ENCODE data around the gene ZNRF4.
A peak's percentile ranks its signal among the peaks of the same experiment; 100 is the strongest.
"Not testable (repeated sequence)": the region's sequence is repeated elsewhere in the genome, so short reads cannot be mapped to it uniquely, and the experiment has no call there.

ZNRF4 gene

DNA sequence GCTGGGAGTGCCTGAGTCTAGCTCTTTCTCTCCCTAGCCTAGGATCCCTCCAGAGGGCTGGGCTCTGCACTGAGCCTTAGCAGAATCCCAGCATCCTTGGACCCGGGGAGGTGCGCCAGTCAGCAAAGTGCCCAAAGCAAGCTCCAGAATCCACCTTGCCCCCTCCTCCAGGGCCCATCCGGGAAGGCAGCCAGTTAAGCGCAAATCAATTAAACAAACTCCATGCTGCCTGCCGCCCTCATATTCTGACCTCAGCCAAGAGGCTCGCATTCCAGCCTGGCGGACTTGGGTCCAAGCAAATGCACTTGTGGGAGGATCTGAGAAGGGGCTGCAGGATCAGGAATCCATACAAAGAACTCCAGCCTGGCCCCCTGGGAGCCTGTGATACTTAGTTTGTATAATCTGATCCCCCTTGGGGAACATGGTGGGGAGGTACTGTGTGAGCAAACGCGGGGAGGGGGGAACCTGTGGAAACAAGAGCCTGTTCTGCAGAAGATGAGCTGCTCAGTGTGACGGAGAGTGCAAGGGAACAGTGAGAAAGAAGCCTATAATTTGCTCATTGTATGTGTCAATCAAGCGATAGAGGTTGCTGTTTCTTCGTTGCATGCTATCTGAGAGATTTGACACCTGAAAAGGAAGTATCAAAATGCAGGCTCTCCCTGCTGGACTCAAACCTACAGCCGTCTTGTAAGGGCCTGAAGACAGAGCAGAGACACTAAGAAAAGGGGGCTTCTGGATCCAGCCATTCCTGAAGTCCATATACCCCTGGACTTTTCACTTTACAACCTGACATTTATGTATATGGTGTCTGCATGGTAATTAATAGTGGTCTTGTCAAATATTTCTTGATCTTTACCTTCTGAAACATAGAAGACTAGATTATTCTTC is 29.4 kb downstream of the ZNRF4 start:
- peaks cover 0 to 5% of the 10 kb centered on the region in 2 experiments for H3K4me1 ChIP-seq (ENCODE audit: control insufficient read depth in 1 of 2, insufficient read depth in 2 of 2, low read length in 2 of 2)
- no peak overlapping the region for H3K4me2 ChIP-seq (ENCODE audit: low read length)
- no peak overlapping the region for H2BK12ac ChIP-seq (ENCODE audit: low read length)
- no peaks in the 10 kb centered on the region for H3K27me3 ChIP-seq (ENCODE audit: insufficient read depth, low read length)
- H3K23ac ChIP-seq (ENCODE audit: low read length), result no peak overlapping the region
- no peak overlapping the region for H4K91ac ChIP-seq (ENCODE audit: low read depth, low read length)
- no peak overlapping the region for H4K8ac ChIP-seq (ENCODE audit: low read depth, low read length)
- H2BK5ac ChIP-seq (ENCODE audit: low read depth, low read length, poor library complexity), result no peak overlapping the region
- no peak overlapping the region for H3K18ac ChIP-seq (ENCODE audit: low read length)
- H3K27ac ChIP-seq (ENCODE audit: low read depth, low read length), result no peak overlapping the region
- no peak overlapping the region for H2AFZ ChIP-seq (ENCODE audit: insufficient read depth, low read length, poor library complexity)
- H3K9me3 ChIP-seq (ENCODE audit: insufficient read depth, low read depth, low read length), result peaks cover 12% of the 10 kb centered on the region
- H3K79me2 ChIP-seq (ENCODE audit: control insufficient read depth, insufficient read depth, low read length, poor library complexity), result no peaks in the 10 kb centered on the region
- no peak for DNase-seq
- no peaks in the 10 kb centered on the region for H3K79me1 ChIP-seq (ENCODE audit: low read length)
- no peak overlapping the region for H3K14ac ChIP-seq (ENCODE audit: low read length)
- H3K4me3 ChIP-seq (ENCODE audit: low read depth, low read length), result no peak overlapping the region
- no peak overlapping the region for H2AK5ac ChIP-seq (ENCODE audit: low read length)
- H3K4ac ChIP-seq (ENCODE audit: low read depth, low read length), result no peak overlapping the region
- H2BK120ac ChIP-seq (ENCODE audit: insufficient read depth, low read length, poor library complexity), result no peak overlapping the region
- H3K36me3 ChIP-seq (ENCODE audit: control insufficient read depth in 1 of 2, insufficient read depth in 2 of 2, low read length in 2 of 2), result no peaks in the 10 kb centered on the region
- H3K9ac ChIP-seq (ENCODE audit: low read length), result no peak overlapping the region
- no peak overlapping the region for H4K12ac ChIP-seq (ENCODE audit: low read depth, low read length)
- no CpG with 5 or more reads among the region's 13 CpGs for WGBS (ENCODE audit: extremely low coverage, insufficient coverage, insufficient read length)

DNA sequence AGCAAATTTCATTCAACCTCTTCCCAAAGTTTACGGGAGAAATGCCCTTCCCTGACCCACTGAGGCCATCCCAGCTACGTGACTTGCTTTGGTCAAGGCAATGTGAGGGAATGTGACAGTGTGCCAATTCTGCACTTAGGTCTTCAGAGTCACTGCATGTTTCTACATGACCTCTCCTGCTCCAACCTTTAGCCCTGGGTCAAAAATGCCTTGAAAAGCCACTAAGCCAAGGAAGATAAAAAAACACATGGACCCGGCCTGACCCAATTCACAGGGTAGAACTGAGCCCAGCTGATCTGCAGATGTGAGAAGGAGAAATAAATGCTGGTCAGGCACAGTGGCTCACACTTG is 30.0 kb downstream of the ZNRF4 start:
- H3K18ac ChIP-seq (ENCODE audit: low read length), result no peak overlapping the region
- H3K4me3 ChIP-seq (ENCODE audit: low read depth, low read length), result no peak overlapping the region
- no peak overlapping the region for H3K14ac ChIP-seq (ENCODE audit: low read length)
- H3K27ac ChIP-seq (ENCODE audit: low read depth, low read length), result no peak overlapping the region
- H2AK5ac ChIP-seq (ENCODE audit: low read length), result no peak overlapping the region
- no peak overlapping the region for H2AFZ ChIP-seq (ENCODE audit: insufficient read depth, low read length, poor library complexity)
- no peak overlapping the region for H3K9ac ChIP-seq (ENCODE audit: low read length)
- H3K9me3 ChIP-seq (ENCODE audit: insufficient read depth, low read depth, low read length), result peaks cover 11% of the 10 kb centered on the region
- no peak overlapping the region for H2BK120ac ChIP-seq (ENCODE audit: insufficient read depth, low read length, poor library complexity)
- H4K91ac ChIP-seq (ENCODE audit: low read depth, low read length), result no peak overlapping the region
- H4K12ac ChIP-seq (ENCODE audit: low read depth, low read length), result no peak overlapping the region
- peak overlapping the region; percentile 86 for H3K23ac ChIP-seq (ENCODE audit: low read length)
- H2BK5ac ChIP-seq (ENCODE audit: low read depth, low read length, poor library complexity), result no peak overlapping the region
- H3K79me2 ChIP-seq (ENCODE audit: control insufficient read depth, insufficient read depth, low read length, poor library complexity), result no peaks in the 10 kb centered on the region
- WGBS (ENCODE audit: extremely low coverage, insufficient coverage, insufficient read length), result no CpG with 5 or more reads among the region's 3 CpGs
- no peaks in the 10 kb centered on the region for H3K27me3 ChIP-seq (ENCODE audit: insufficient read depth, low read length)
- H4K8ac ChIP-seq (ENCODE audit: low read depth, low read length), result no peak overlapping the region
- no peak for DNase-seq
- no peak overlapping the region for H3K4ac ChIP-seq (ENCODE audit: low read depth, low read length)
- no peaks in the 10 kb centered on the region for H3K79me1 ChIP-seq (ENCODE audit: low read length)
- H3K36me3 ChIP-seq (ENCODE audit: control insufficient read depth in 1 of 2, insufficient read depth in 2 of 2, low read length in 2 of 2), result no peaks in the 10 kb centered on the region
- H3K4me1 ChIP-seq (ENCODE audit: control insufficient read depth in 1 of 2, insufficient read depth in 2 of 2, low read length in 2 of 2), result peaks cover 0 to 5% of the 10 kb centered on the region in 2 experiments
- no peak overlapping the region for H3K4me2 ChIP-seq (ENCODE audit: low read length)
- H2BK12ac ChIP-seq (ENCODE audit: low read length), result no peak overlapping the region

DNA sequence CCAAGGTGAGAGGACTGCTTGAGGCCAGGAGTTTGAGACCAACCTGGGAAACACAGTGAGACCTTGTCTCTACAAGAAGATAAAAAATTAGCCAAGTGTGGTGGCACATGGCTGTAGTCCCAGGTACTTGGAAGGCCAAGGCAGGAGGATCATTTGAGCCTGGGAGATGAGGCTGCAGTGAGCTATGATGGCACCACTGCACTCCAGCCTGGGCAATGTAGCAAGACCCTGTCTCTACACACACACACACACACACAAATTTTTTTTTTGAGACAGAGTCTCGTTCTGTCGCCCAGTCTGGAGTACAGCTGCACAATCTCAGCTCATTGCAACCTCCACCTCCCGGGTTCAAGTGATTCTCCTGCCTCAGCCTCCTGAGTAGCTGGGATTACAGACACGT is 30.4 kb downstream of the ZNRF4 start:
- H3K4me2 ChIP-seq (ENCODE audit: low read length); H4K12ac ChIP-seq (ENCODE audit: low read depth, low read length); H3K27ac ChIP-seq (ENCODE audit: low read depth, low read length); H2AFZ ChIP-seq (ENCODE audit: insufficient read depth, low read length, poor library complexity); H3K18ac ChIP-seq (ENCODE audit: low read length); H3K9ac ChIP-seq (ENCODE audit: low read length); H2BK12ac ChIP-seq (ENCODE audit: low read length); H3K79me1 ChIP-seq (ENCODE audit: low read length); H2AK5ac ChIP-seq (ENCODE audit: low read length); H3K4me3 ChIP-seq (ENCODE audit: low read depth, low read length); H4K91ac ChIP-seq (ENCODE audit: low read depth, low read length); H3K14ac ChIP-seq (ENCODE audit: low read length); H3K9me3 ChIP-seq (ENCODE audit: insufficient read depth, low read depth, low read length); H2BK5ac ChIP-seq (ENCODE audit: low read depth, low read length, poor library complexity); H4K8ac ChIP-seq (ENCODE audit: low read depth, low read length); H3K27me3 ChIP-seq (ENCODE audit: insufficient read depth, low read length); H2BK120ac ChIP-seq (ENCODE audit: insufficient read depth, low read length, poor library complexity); H3K36me3 ChIP-seq (ENCODE audit: control insufficient read depth in 1 of 2, insufficient read depth in 2 of 2, low read length in 2 of 2); H3K4me1 ChIP-seq (ENCODE audit: control insufficient read depth in 1 of 2, insufficient read depth in 2 of 2, low read length in 2 of 2); H3K23ac ChIP-seq (ENCODE audit: low read length); H3K4ac ChIP-seq (ENCODE audit: low read depth, low read length); H3K79me2 ChIP-seq (ENCODE audit: control insufficient read depth, insufficient read depth, low read length, poor library complexity); DNase-seq: not testable (repeated sequence)
- no CpG with 5 or more reads among the region's 4 CpGs for WGBS (ENCODE audit: extremely low coverage, insufficient coverage, insufficient read length)

GRCh38 chr19:5487222-5487621 is 32.0 kb downstream of the ZNRF4 start:
- Histone ChIP-seq H3K18ac (ENCODE audit: low read length) (no peak overlapping the region), H3K79me2 (ENCODE audit: control insufficient read depth, insufficient read depth, low read length, poor library complexity) (no peaks in the 10 kb centered on the region), H3K4me2 (ENCODE audit: low read length) (no peak overlapping the region), H3K23ac (ENCODE audit: low read length) (no peak overlapping the region), H3K27me3 (ENCODE audit: insufficient read depth, low read length) (no peaks in the 10 kb centered on the region), H3K9ac (ENCODE audit: low read length) (no peak overlapping the region), H3K4ac (ENCODE audit: low read depth, low read length) (no peak overlapping the region), H3K27ac (ENCODE audit: low read depth, low read length) (no peak overlapping the region), H2AFZ (ENCODE audit: insufficient read depth, low read length, poor library complexity) (no peak overlapping the region), H3K36me3 (ENCODE audit: control insufficient read depth in 1 of 2, insufficient read depth in 2 of 2, low read length in 2 of 2) (no peaks in the 10 kb centered on the region), H4K8ac (ENCODE audit: low read depth, low read length) (no peak overlapping the region), H4K91ac (ENCODE audit: low read depth, low read length) (no peak overlapping the region), H3K9me3 (ENCODE audit: insufficient read depth, low read depth, low read length) (peaks cover 2% of the 10 kb centered on the region), H2BK5ac (ENCODE audit: low read depth, low read length, poor library complexity) (no peak overlapping the region), H2AK5ac (ENCODE audit: low read length) (no peak overlapping the region), H2BK12ac (ENCODE audit: low read length) (no peak overlapping the region), H3K4me3 (ENCODE audit: low read depth, low read length) (no peak overlapping the region), H3K79me1 (ENCODE audit: low read length) (no peaks in the 10 kb centered on the region), H3K14ac (ENCODE audit: low read length) (no peak overlapping the region), H3K4me1 (ENCODE audit: control insufficient read depth in 1 of 2, insufficient read depth in 2 of 2, low read length in 2 of 2) (peaks cover 0 to 5% of the 10 kb centered on the region in 2 experiments), H2BK120ac (ENCODE audit: insufficient read depth, low read length, poor library complexity) (no peak overlapping the region), H4K12ac (ENCODE audit: low read depth, low read length) (no peak overlapping the region)
- peak; percentile 29 to 78 for DNase-seq
- no CpG with 5 or more reads among the region's 7 CpGs for WGBS (ENCODE audit: extremely low coverage, insufficient coverage, insufficient read length)
